Measurements from ENCODE around the gene ACTL8.

The ACTL8 gene

GRCh38 chr1:17724150-17724549 is 31.0 kb upstream of the ACTL8 start:
- Histone ChIP-seq H3K4me1 (ENCODE audit: control insufficient read depth, insufficient read depth, low read length, poor library complexity, severe bottlenecking) (peaks cover 4% of the 10 kb centered on the region), H3K27ac (ENCODE audit: low read depth, low read length, severe bottlenecking) (no peak overlapping the region), H3K36me3 (ENCODE audit: control insufficient read depth, insufficient read depth, low read length) (no peaks in the 10 kb centered on the region), H3K9me3 (ENCODE audit: control insufficient read depth, low read length) (no peaks in the 10 kb centered on the region), H3K4me3 (ENCODE audit: extremely low read depth, insufficient read depth, low read length, poor library complexity, severe bottlenecking) (no peak overlapping the region)
- 84 to 86% methylated on average over 4 of the region's 6 CpGs for WGBS, 2 experiments (ENCODE audit: insufficient coverage in 2 of 2)

- whole genome bisulfite sequencing, 2 experiments (ENCODE audit: insufficient coverage in 2 of 2), result 85 to 94% methylated on average over 9 of the region's 9 CpGs
- no peaks in the 10 kb centered on the region for H3K36me3 ChIP-seq (ENCODE audit: control insufficient read depth, insufficient read depth, low read length)
- no peaks in the 10 kb centered on the region for H3K9me3 ChIP-seq (ENCODE audit: control insufficient read depth, low read length)
- no peak overlapping the region for H3K4me3 ChIP-seq (ENCODE audit: extremely low read depth, insufficient read depth, low read length, poor library complexity, severe bottlenecking)
- H3K4me1 ChIP-seq (ENCODE audit: control insufficient read depth, insufficient read depth, low read length, poor library complexity, severe bottlenecking), result peaks cover 1% of the 10 kb centered on the region
- no peak overlapping the region for H3K27ac ChIP-seq (ENCODE audit: low read depth, low read length, severe bottlenecking)
These were observed 29.9 kb upstream of the ACTL8 start for GRCh38 chr1:17725084-17725719.

GRCh38 chr1:17725811-17726582 is 29.1 kb upstream of the ACTL8 start:
- H3K27ac ChIP-seq (ENCODE audit: low read depth, low read length, severe bottlenecking), result no peak overlapping the region
- WGBS, 2 experiments (ENCODE audit: insufficient coverage in 2 of 2), result 88 to 91% methylated on average over 2 to 5 of the region's 7 CpGs
- H3K4me1 ChIP-seq (ENCODE audit: control insufficient read depth, insufficient read depth, low read length, poor library complexity, severe bottlenecking), result no peaks in the 10 kb centered on the region

GRCh38 chr1:17728123-17728712 is 26.9 kb upstream of the ACTL8 start:
- 83 to 88% methylated on average over 1 to 3 of the region's 6 CpGs for WGBS, 2 experiments (ENCODE audit: insufficient coverage in 2 of 2)
- Histone ChIP-seq H3K9me3 (ENCODE audit: control insufficient read depth, low read length) (no peaks in the 10 kb centered on the region), H3K4me1 (ENCODE audit: control insufficient read depth, insufficient read depth, low read length, poor library complexity, severe bottlenecking) (no peaks in the 10 kb centered on the region), H3K4me3 (ENCODE audit: extremely low read depth, insufficient read depth, low read length, poor library complexity, severe bottlenecking) (no peak overlapping the region), H3K27ac (ENCODE audit: low read depth, low read length, severe bottlenecking) (no peak overlapping the region), H3K36me3 (ENCODE audit: control insufficient read depth, insufficient read depth, low read length) (no peaks in the 10 kb centered on the region)

More at GRCh38 chr1:17725811-17726582, 29.1 kb upstream of the ACTL8 start:
- no peak overlapping the region for H3K4me3 ChIP-seq (ENCODE audit: extremely low read depth, insufficient read depth, low read length, poor library complexity, severe bottlenecking)
- no peaks in the 10 kb centered on the region for H3K9me3 ChIP-seq (ENCODE audit: control insufficient read depth, low read length)
- no peaks in the 10 kb centered on the region for H3K36me3 ChIP-seq (ENCODE audit: control insufficient read depth, insufficient read depth, low read length)

GRCh38 chr1:17729248-17729647 is 25.9 kb upstream of the ACTL8 start:
- Histone ChIP-seq H3K9me3 (ENCODE audit: control insufficient read depth, low read length) (no peaks in the 10 kb centered on the region), H3K4me1 (ENCODE audit: control insufficient read depth, insufficient read depth, low read length, poor library complexity, severe bottlenecking) (no peaks in the 10 kb centered on the region), H3K4me3 (ENCODE audit: extremely low read depth, insufficient read depth, low read length, poor library complexity, severe bottlenecking) (no peak overlapping the region), H3K27ac (ENCODE audit: low read depth, low read length, severe bottlenecking) (no peak overlapping the region), H3K36me3 (ENCODE audit: control insufficient read depth, insufficient read depth, low read length) (no peaks in the 10 kb centered on the region)
- 87 to 91% methylated on average over 11 to 12 of the region's 12 CpGs for WGBS, 2 experiments (ENCODE audit: insufficient coverage in 2 of 2)

GRCh38 chr1:17729909-17730308 is 25.2 kb upstream of the ACTL8 start:
- H3K36me3 ChIP-seq (ENCODE audit: control insufficient read depth, insufficient read depth, low read length), result no peaks in the 10 kb centered on the region
- no peak overlapping the region for H3K4me3 ChIP-seq (ENCODE audit: extremely low read depth, insufficient read depth, low read length, poor library complexity, severe bottlenecking)
- H3K4me1 ChIP-seq (ENCODE audit: control insufficient read depth, insufficient read depth, low read length, poor library complexity, severe bottlenecking), result no peaks in the 10 kb centered on the region
- 75 to 88% methylated on average over 7 to 10 of the region's 10 CpGs for WGBS, 2 experiments (ENCODE audit: insufficient coverage in 2 of 2)
- H3K9me3 ChIP-seq (ENCODE audit: control insufficient read depth, low read length), result no peaks in the 10 kb centered on the region
- H3K27ac ChIP-seq (ENCODE audit: low read depth, low read length, severe bottlenecking), result no peak overlapping the region

GRCh38 chr1:17731460-17731859 is 23.7 kb upstream of the ACTL8 start:
- Histone ChIP-seq H3K4me3 (ENCODE audit: extremely low read depth, insufficient read depth, low read length, poor library complexity, severe bottlenecking) (no peak overlapping the region), H3K27ac (ENCODE audit: low read depth, low read length, severe bottlenecking) (no peak overlapping the region), H3K36me3 (ENCODE audit: control insufficient read depth, insufficient read depth, low read length) (no peaks in the 10 kb centered on the region), H3K4me1 (ENCODE audit: control insufficient read depth, insufficient read depth, low read length, poor library complexity, severe bottlenecking) (no peaks in the 10 kb centered on the region), H3K9me3 (ENCODE audit: control insufficient read depth, low read length) (no peaks in the 10 kb centered on the region)
- WGBS, 2 experiments (ENCODE audit: insufficient coverage in 2 of 2), result 90 to 96% methylated on average over 2 to 5 of the region's 5 CpGs

- no peaks in the 10 kb centered on the region for H3K36me3 ChIP-seq (ENCODE audit: control insufficient read depth, insufficient read depth, low read length)
- no peaks in the 10 kb centered on the region for H3K9me3 ChIP-seq (ENCODE audit: control insufficient read depth, low read length)
- no peak overlapping the region for H3K4me3 ChIP-seq (ENCODE audit: extremely low read depth, insufficient read depth, low read length, poor library complexity, severe bottlenecking)
- 88 to 93% methylated on average over 2 of the region's 2 CpGs for WGBS, 2 experiments (ENCODE audit: insufficient coverage in 2 of 2)
- no peak overlapping the region for H3K27ac ChIP-seq (ENCODE audit: low read depth, low read length, severe bottlenecking)
- no peaks in the 10 kb centered on the region for H3K4me1 ChIP-seq (ENCODE audit: control insufficient read depth, insufficient read depth, low read length, poor library complexity, severe bottlenecking)
These were observed 22.7 kb upstream of the ACTL8 start for GRCh38 chr1:17732475-17732874.

GRCh38 chr1:17733661-17734060 is 21.5 kb upstream of the ACTL8 start:
- Histone ChIP-seq H3K27ac (ENCODE audit: low read depth, low read length, severe bottlenecking) (no peak overlapping the region), H3K4me3 (ENCODE audit: extremely low read depth, insufficient read depth, low read length, poor library complexity, severe bottlenecking) (no peak overlapping the region), H3K36me3 (ENCODE audit: control insufficient read depth, insufficient read depth, low read length) (no peaks in the 10 kb centered on the region), H3K9me3 (ENCODE audit: control insufficient read depth, low read length) (no peaks in the 10 kb centered on the region), H3K4me1 (ENCODE audit: control insufficient read depth, insufficient read depth, low read length, poor library complexity, severe bottlenecking) (no peaks in the 10 kb centered on the region)
- 93 to 96% methylated on average over 19 of the region's 21 CpGs for WGBS, 2 experiments (ENCODE audit: insufficient coverage in 2 of 2)

- H3K36me3 ChIP-seq (ENCODE audit: control insufficient read depth, insufficient read depth, low read length), result no peaks in the 10 kb centered on the region
- H3K4me3 ChIP-seq (ENCODE audit: extremely low read depth, insufficient read depth, low read length, poor library complexity, severe bottlenecking), result no peak overlapping the region
- no peak overlapping the region for H3K27ac ChIP-seq (ENCODE audit: low read depth, low read length, severe bottlenecking)
- 86 to 95% methylated on average over 4 to 6 of the region's 7 CpGs for WGBS, 2 experiments (ENCODE audit: insufficient coverage in 2 of 2)
- H3K4me1 ChIP-seq (ENCODE audit: control insufficient read depth, insufficient read depth, low read length, poor library complexity, severe bottlenecking), result no peaks in the 10 kb centered on the region
- no peaks in the 10 kb centered on the region for H3K9me3 ChIP-seq (ENCODE audit: control insufficient read depth, low read length)
These were observed 20.5 kb upstream of the ACTL8 start for GRCh38 chr1:17734609-17735008.

GRCh38 chr1:17735348-17735747 is 19.8 kb upstream of the ACTL8 start:
- Histone ChIP-seq H3K36me3 (ENCODE audit: control insufficient read depth, insufficient read depth, low read length) (no peaks in the 10 kb centered on the region), H3K27ac (ENCODE audit: low read depth, low read length, severe bottlenecking) (no peak overlapping the region), H3K9me3 (ENCODE audit: control insufficient read depth, low read length) (no peaks in the 10 kb centered on the region), H3K4me3 (ENCODE audit: extremely low read depth, insufficient read depth, low read length, poor library complexity, severe bottlenecking) (no peak overlapping the region), H3K4me1 (ENCODE audit: control insufficient read depth, insufficient read depth, low read length, poor library complexity, severe bottlenecking) (no peaks in the 10 kb centered on the region)
- 83 to 100% methylated on average over 1 to 2 of the region's 2 CpGs for WGBS, 2 experiments (ENCODE audit: insufficient coverage in 2 of 2)
